ENCODE results near the gene FOCAD. TPM values are rescaled to one million over a fixed set of nuclear protein-coding genes. Genes with fewer than 3 reads are reported as not detected.
A peak's percentile ranks its signal among the peaks of the same experiment; 100 is the strongest.

The FOCAD gene
- total and polyA plus RNA-seq, 2 of the 8 experiments (the other 6 are each of a cell fraction or from before 2014, with no cell fraction given) = 22.0 to 38.4 TPM

DNA sequence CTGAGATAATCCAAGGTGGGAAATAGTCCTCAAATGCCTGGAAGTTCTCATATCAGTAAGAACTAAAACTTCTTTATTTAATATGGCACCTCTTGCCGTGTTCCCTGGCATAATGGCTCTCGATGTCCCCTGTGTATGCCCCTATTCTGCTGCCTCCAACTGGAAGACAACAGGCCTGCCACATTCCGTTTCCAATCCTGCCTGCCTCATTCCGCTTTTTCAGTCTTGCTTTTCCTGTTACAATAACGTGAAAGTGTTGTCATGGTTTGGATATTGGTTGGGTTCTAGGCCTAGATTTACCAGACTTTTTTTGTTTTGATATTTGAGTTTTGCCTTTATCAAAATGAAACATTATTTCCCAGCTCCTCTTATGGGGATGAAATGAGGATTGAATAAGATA is 98.2 kb downstream of the FOCAD start:
- Histone ChIP-seq H2BK15ac (ENCODE audit: low read length) (no peak overlapping the region), H2AK5ac (ENCODE audit: low read depth, low read length) (no peak overlapping the region), H3K36me3 (ENCODE audit: control insufficient read depth in 2 of 4, insufficient read depth in 4 of 4, low read length in 3 of 4) (no peaks in the 10 kb centered on the region), H3K9me3 (ENCODE audit: insufficient read depth in 2 of 2, low read depth in 1 of 2, low read length in 1 of 2) (no peaks in the 10 kb centered on the region), H3K27me3 (replicated peaks in 1 of 4; ENCODE audit: control insufficient read depth in 3 of 4, extremely low read depth in 1 of 4, insufficient read depth in 3 of 4, low read length in 3 of 4) (no peaks in the 10 kb centered on the region), H2BK20ac (ENCODE audit: low read length) (no peak overlapping the region), H3K4me1 (replicated peaks in 1 of 4; ENCODE audit: control insufficient read depth in 3 of 4, insufficient read depth in 4 of 4, low read length in 3 of 4) (peaks cover 0 to 5% (median 3%) of the 10 kb centered on the region in 4 experiments; a peak in 5 of 7 replicates), H3K23ac (ENCODE audit: insufficient read length) (no peak overlapping the region), H3K4me2 (ENCODE audit: insufficient read depth in 1 of 2, low read depth in 2 of 2, low read length in 2 of 2) (no peak overlapping the region), H3K4me3 (ENCODE audit: extremely low read depth in 1 of 4, insufficient read depth in 2 of 4, low read depth in 3 of 4, low read length in 4 of 4) (no peak overlapping the region), H3K4ac (replicated peaks; ENCODE audit: insufficient read length, low read depth, low read length) (no peak overlapping the region), H3K27ac (ENCODE audit: low read depth, low read length) (no peak overlapping the region), H3K79me1 (ENCODE audit: low read depth, low read length) (no peaks in the 10 kb centered on the region), H2BK12ac (ENCODE audit: low read depth, low read length) (no peak overlapping the region), H2BK5ac (ENCODE audit: low read depth, low read length) (no peak overlapping the region), H4K5ac (ENCODE audit: insufficient read length, low read depth, low read length) (no peak overlapping the region), H3K23me2 (ENCODE audit: low read depth, low read length) (no peaks in the 10 kb centered on the region; the same call in 1 of the 2 replicates), H2AFZ (ENCODE audit: low read length) (no peak overlapping the region), H2BK120ac (replicated peaks; ENCODE audit: low read depth, low read length) (no peak overlapping the region), H4K20me1 (replicated peaks in 1 of 2; ENCODE audit: control insufficient read depth in 1 of 2, insufficient read depth in 2 of 2, low read length in 2 of 2) (no peaks in the 10 kb centered on the region), H4K8ac (ENCODE audit: extremely low read depth, insufficient read depth, low read length) (no peak overlapping the region), H3K14ac (ENCODE audit: insufficient read length) (no peak overlapping the region), H3K79me2 (ENCODE audit: control insufficient read depth in 1 of 2, insufficient read depth in 2 of 2, low read length in 2 of 2) (no peaks in the 10 kb centered on the region), H3K56ac (replicated peaks; ENCODE audit: insufficient read length, low read depth, low read length) (no peak overlapping the region), H3K9ac (replicated peaks in 1 of 4; ENCODE audit: extremely low read depth in 1 of 4, low read depth in 3 of 4, low read length in 3 of 4) (no peak overlapping the region), H4K91ac (replicated peaks; ENCODE audit: insufficient read length, low read length) (no peak overlapping the region), H3K18ac (ENCODE audit: extremely low read depth, low read length) (no peak overlapping the region)
- ChIA-PET CTCF (ENCODE audit: partially characterized antibody) (interaction anchor here (2.2 kb wide), 1 partner anchor 158 kb away, joined by 9 read pairs; no protein-coding TSS in a partner anchor), POLR2A (ENCODE audit: partially characterized antibody) (no interaction called here)
- TF ChIP-seq SP1 (IDR thresholded peaks at IDR 0.05; ENCODE audit: low read depth, low read length) = peak; percentile 65; the same call in 1 of the 2 replicates
- TF ChIP-seq NANOG (IDR thresholded peaks at IDR 0.05; ENCODE audit: insufficient read depth, low read depth, low read length, poor library complexity, severe bottlenecking) = no peak
- no peak for TF ChIP-seq RFX5 (IDR thresholded peaks at IDR 0.05; ENCODE audit: borderline replicate concordance, low read depth, low read length)
- TF ChIP-seq EP300 (IDR thresholded peaks at IDR 0.05; ENCODE audit: borderline replicate concordance in 1 of 2, low read depth in 2 of 2, low read length in 2 of 2) = no peak
- peak; percentile 59; the same call in 1 of the 2 replicates for TF ChIP-seq TEAD4 (IDR thresholded peaks at IDR 0.05; ENCODE audit: low read depth, low read length)
- TF ChIP-seq RBBP5 (IDR thresholded peaks at IDR 0.05; ENCODE audit: borderline replicate concordance, low read depth, low read length) = no peak
- no peak for TF ChIP-seq BRCA1 (IDR thresholded peaks at IDR 0.05; ENCODE audit: low read depth, low read length)
- TF ChIP-seq SIRT6 (IDR thresholded peaks at IDR 0.05; ENCODE audit: low read length) = no peak
- no peak for TF ChIP-seq CHD1 (IDR thresholded peaks at IDR 0.05; ENCODE audit: low read depth, low read length)
- TF ChIP-seq ZNF274 (IDR thresholded peaks at IDR 0.05; ENCODE audit: borderline replicate concordance, extremely low read depth, low read length) = no peak
- DNase-seq (ENCODE audit: low read depth in 1 of 2, low spot score in 2 of 2) (no peak), FAIRE-seq (no peak)
- WGBS, 2 experiments (ENCODE audit: extremely low coverage in 1 of 2, insufficient coverage in 1 of 2, insufficient read length in 1 of 2, insufficient replicate concordance in 2 of 2, low coverage in 1 of 2, low lambda C conversion rate in 2 of 2, missing lambda C conversion rate in 1 of 2) = 84% methylated on average over 5 of the region's 5 CpGs; no CpG with 5 or more reads in 1 of the 2 experiments

Measured in H1 (cell line).